Mesenchymal stem cell (in vitro differentiated cells and primary cell): Measurements from ENCODE around the gene SCGB1C2. TPM values are rescaled to one million over a fixed set of nuclear protein-coding genes. Genes with fewer than 3 reads are reported as not detected.

Experiments used
- DNase-seq: peaks from one replicate; pipeline ENCODE4 v3.0.0-alpha.2; 2013
- H2AFZ ChIP-seq: one replicate; pipeline ENCODE4 v1.6.1; 2013; ENCODE audit warnings: low read depth, mild to moderate bottlenecking, control low read depth, inconsistent platforms, low read length, moderate library complexity
- H2AK5ac ChIP-seq: 2 replicates; pipeline ENCODE4 v1.6.1; 2013; ENCODE audit warnings: low read length, moderate library complexity, mild to moderate bottlenecking, inconsistent platforms; ENCODE audit not compliant: severe bottlenecking
- H2BK120ac ChIP-seq: one replicate; pipeline ENCODE4 v1.6.1; 2013; ENCODE audit warnings: low read depth, mild to moderate bottlenecking, inconsistent platforms, low read length, moderate library complexity
- H2BK12ac ChIP-seq, 2 experiments: one replicate each; pipeline ENCODE4 v1.6.1; 2013; ENCODE audit warnings: inconsistent platforms in 2 of 2, low read length in 2 of 2, mild to moderate bottlenecking in 2 of 2, moderate library complexity in 2 of 2, control low read depth in 1 of 2
- H2BK15ac ChIP-seq: one replicate; pipeline ENCODE4 v1.6.1; 2013; ENCODE audit warnings: mild to moderate bottlenecking, low read depth, inconsistent platforms; ENCODE audit not compliant: poor library complexity, severe bottlenecking
- H2BK5ac ChIP-seq: 2 replicates; pipeline ENCODE4 v1.6.1; 2013; ENCODE audit warnings: low read depth, mild to moderate bottlenecking, low read length, control low read depth, inconsistent platforms; ENCODE audit not compliant: poor library complexity, severe bottlenecking
- H3K14ac ChIP-seq, 2 experiments: one replicate each; pipeline ENCODE4 v1.6.1; 2013; ENCODE audit warnings: inconsistent platforms in 2 of 2, low read length in 2 of 2, control low read depth in 1 of 2, mild to moderate bottlenecking in 1 of 2, moderate library complexity in 1 of 2
- H3K18ac ChIP-seq, 2 experiments: one replicate each; pipeline ENCODE4 v1.6.1; 2013; ENCODE audit warnings: inconsistent platforms in 2 of 2, low read length in 2 of 2, control low read depth in 1 of 2, low read depth in 1 of 2, mild to moderate bottlenecking in 1 of 2
- H3K23ac ChIP-seq, 2 experiments: one replicate each; pipeline ENCODE4 v1.6.1; 2013; ENCODE audit warnings: inconsistent platforms in 2 of 2, low read length in 2 of 2, mild to moderate bottlenecking in 2 of 2, moderate library complexity in 2 of 2, control low read depth in 1 of 2
- H3K27ac ChIP-seq: 2 replicates; pipeline ENCODE4 v1.5.1; 2013; ENCODE audit warnings: mild to moderate bottlenecking, moderate library complexity, low read length, control low read depth, inconsistent platforms; ENCODE audit not compliant: poor library complexity, severe bottlenecking
- H3K27me3 ChIP-seq, 2 experiments: 2 replicates each; pipeline versions ENCODE4 v1.6.1 to v1.7.0; 2013; ENCODE audit warnings: low read length in 2 of 2, mild to moderate bottlenecking in 2 of 2, moderate library complexity in 2 of 2, control low read depth in 1 of 2, inconsistent platforms in 1 of 2; ENCODE audit not compliant: control insufficient read depth in 1 of 2, insufficient read depth in 1 of 2
- H3K36me3 ChIP-seq, 2 experiments: 2 replicates each; pipeline versions ENCODE4 v1.6.1 to v1.7.0; 2013; ENCODE audit warnings: low read length in 2 of 2, control low read depth in 1 of 2, inconsistent platforms in 1 of 2, low read depth in 1 of 2, mild to moderate bottlenecking in 1 of 2; ENCODE audit not compliant: insufficient read depth in 2 of 2, control insufficient read depth in 1 of 2
- H3K4ac ChIP-seq, 2 experiments: one replicate each; pipeline ENCODE4 v1.6.1; 2013; ENCODE audit warnings: inconsistent platforms in 2 of 2, low read length in 2 of 2, mild to moderate bottlenecking in 2 of 2, moderate library complexity in 2 of 2, control low read depth in 1 of 2, low read depth in 1 of 2
- H3K4me1 ChIP-seq: 2 replicates; pipeline ENCODE4 v1.6.1; 2013; ENCODE audit warnings: low read depth, low read length, control low read depth; ENCODE audit not compliant: control insufficient read depth, insufficient read depth
- H3K4me2 ChIP-seq: 2 replicates; pipeline ENCODE4 v1.6.1; 2013; ENCODE audit warnings: low read length, mild to moderate bottlenecking, inconsistent platforms; ENCODE audit not compliant: poor library complexity, severe bottlenecking
- H3K4me3 ChIP-seq, 2 experiments: 2 replicates each; pipeline versions ENCODE4 v1.5.1 to v1.7.0; 2013; ENCODE audit warnings: low read length in 2 of 2, mild to moderate bottlenecking in 2 of 2, control low read depth in 1 of 2, low read depth in 1 of 2; ENCODE audit not compliant: insufficient read depth in 1 of 2
- H3K79me1 ChIP-seq: replicated peaks from 2 replicates; pipeline ENCODE4 v1.6.1; 2013; ENCODE audit warnings: mild to moderate bottlenecking, control low read depth, low read length, inconsistent platforms; ENCODE audit not compliant: poor library complexity, severe bottlenecking
- H3K9ac ChIP-seq: 2 replicates; pipeline ENCODE4 v1.7.0; 2013; ENCODE audit warnings: mild to moderate bottlenecking, low read length, moderate library complexity
- H3K9me3 ChIP-seq: 2 replicates; pipeline ENCODE4 v1.7.0; 2013; ENCODE audit warnings: mild to moderate bottlenecking, low read length; ENCODE audit not compliant: control insufficient read depth
- H4K8ac ChIP-seq: one replicate; pipeline ENCODE4 v1.6.1; 2013; ENCODE audit warnings: inconsistent platforms, mild to moderate bottlenecking, low read length, moderate library complexity
- H4K91ac ChIP-seq: one replicate; pipeline ENCODE4 v1.6.1; 2013; ENCODE audit warnings: mild to moderate bottlenecking, low read length, inconsistent platforms
- WGBS: methylation state at CpG from one replicate; pipeline ENCODE4 v1.1.7; 2013; ENCODE audit warnings: mixed read lengths; 5-methylcytosine and 5-hydroxymethylcytosine counted together
- small RNA-seq: library from polyadenylated mRNA; stranded (forward); fragments of <200 nt; extraction: miRNeasy Mini kit (QIAGEN cat#:217004); gene quantifications from one replicate; pipeline ENCODE3, GENCODE V24; 2013; ENCODE audit warnings: low read depth

The SCGB1C2 gene

GRCh38 chr17:185445-186138, 48.2 kb downstream of the SCGB1C2 start:
- Histone ChIP-seq H2BK15ac (no peak overlapping the region), H3K4me3 (no peak overlapping the region), H2BK5ac (no peak overlapping the region), H2AK5ac (no peak overlapping the region), H3K4me2 (no peak overlapping the region), H3K9ac (no peak overlapping the region), H4K8ac (no peak overlapping the region), H3K14ac (no peak overlapping the region), H3K27ac (no peak overlapping the region), H3K23ac (no peak overlapping the region), H2AFZ (no peak overlapping the region), H2BK12ac (no peak overlapping the region), H3K18ac (no peak overlapping the region), H3K4me1 (peaks cover 12% of the 10 kb centered on the region), H4K91ac (no peak overlapping the region), H3K36me3 (no peaks in the 10 kb centered on the region), H2BK120ac (no peak overlapping the region), H3K9me3 (no peaks in the 10 kb centered on the region), H3K79me1 (no peaks in the 10 kb centered on the region), H3K4ac (no peak overlapping the region), H3K27me3 (peaks cover 50 to 62% of the 10 kb centered on the region in 2 experiments)
- DNase-seq: no peak
- 63% methylated on average over 11 of the region's 14 CpGs for WGBS

- H3K9ac ChIP-seq: no peak overlapping the region
- no peak overlapping the region for H3K4me3 ChIP-seq
- no peaks in the 10 kb centered on the region for H3K9me3 ChIP-seq
- no peak overlapping the region for H2BK5ac ChIP-seq
- H4K91ac ChIP-seq: no peak overlapping the region
- no peak overlapping the region for H2AFZ ChIP-seq
- no peaks in the 10 kb centered on the region for H3K36me3 ChIP-seq
- no peak overlapping the region for H3K18ac ChIP-seq
- peaks cover under 1% of the 10 kb centered on the region for H3K4me1 ChIP-seq
- no peak overlapping the region for H2AK5ac ChIP-seq
- H2BK15ac ChIP-seq: no peak overlapping the region
- DNase-seq: no peak
- H3K4ac ChIP-seq: no peak overlapping the region
- WGBS: 29% methylated on average over 1 of the region's 2 CpGs
- H3K27me3 ChIP-seq: peaks cover 45 to 56% of the 10 kb centered on the region in 2 experiments
- no peak overlapping the region for H2BK12ac ChIP-seq
- no peak overlapping the region for H3K27ac ChIP-seq
- H3K14ac ChIP-seq: no peak overlapping the region
- H2BK120ac ChIP-seq: no peak overlapping the region
- H4K8ac ChIP-seq: no peak overlapping the region
- H3K4me2 ChIP-seq: no peak overlapping the region
- H3K79me1 ChIP-seq: no peaks in the 10 kb centered on the region
- H3K23ac ChIP-seq: no peak overlapping the region
These were observed 49.8 kb downstream of the SCGB1C2 start for GRCh38 chr17:187130-187529.

Small RNAs within 50 kb of the gene (small RNA-seq; reads per million reads assigned to genes)
- not detected for gene RF00026
